ENCODE results near the gene TBC1D20. TPM values are rescaled to one million over a fixed set of nuclear protein-coding genes. Genes with fewer than 3 reads are reported as not detected.

TBC1D20 gene
- total and polyA plus RNA-seq, 3 donors from 2014 or later, result 43.5 to 52.6 (median 45.7) TPM

DNA sequence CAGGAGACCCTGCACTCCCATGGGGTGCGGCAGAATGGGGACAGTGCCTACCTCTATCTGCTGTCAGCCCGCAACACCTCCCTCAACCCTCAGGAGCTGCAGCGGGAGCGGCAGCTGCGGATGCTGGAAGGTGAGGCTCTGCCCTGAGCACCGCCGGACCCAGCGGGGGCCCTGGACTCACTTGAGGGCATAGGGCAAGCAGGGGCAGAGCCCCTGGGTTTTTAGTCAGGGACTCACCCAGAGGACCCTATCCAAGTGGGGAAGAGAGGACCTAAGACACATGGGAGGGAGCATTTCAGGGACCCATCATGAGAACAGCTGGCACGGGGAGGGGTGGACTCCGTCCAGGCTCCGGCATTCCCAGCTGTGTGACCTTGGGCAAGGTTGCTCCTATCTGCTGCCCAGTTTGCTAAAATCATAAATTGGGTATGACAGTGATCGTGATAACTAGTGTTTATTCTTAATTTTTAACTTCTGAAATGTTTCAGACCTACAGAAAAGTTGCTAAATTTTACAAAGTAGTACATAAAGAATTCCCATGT is 44.5 kb downstream of the TBC1D20 start:
- H3K36me3 ChIP-seq (ENCODE audit: low read depth, missing control alignments), result no peaks in the 10 kb centered on the region
- H3K27ac ChIP-seq, result no peak overlapping the region
- H3K4me3 ChIP-seq, result no peak overlapping the region
- no peaks in the 10 kb centered on the region for H3K27me3 ChIP-seq
- H3K4me1 ChIP-seq, result peaks cover 14% of the 10 kb centered on the region
- intact Hi-C loops (cut with DNase I; ENCODE audit: low total_unique reads), result no loop called here
- TF ChIP-seq, protein P1, sequence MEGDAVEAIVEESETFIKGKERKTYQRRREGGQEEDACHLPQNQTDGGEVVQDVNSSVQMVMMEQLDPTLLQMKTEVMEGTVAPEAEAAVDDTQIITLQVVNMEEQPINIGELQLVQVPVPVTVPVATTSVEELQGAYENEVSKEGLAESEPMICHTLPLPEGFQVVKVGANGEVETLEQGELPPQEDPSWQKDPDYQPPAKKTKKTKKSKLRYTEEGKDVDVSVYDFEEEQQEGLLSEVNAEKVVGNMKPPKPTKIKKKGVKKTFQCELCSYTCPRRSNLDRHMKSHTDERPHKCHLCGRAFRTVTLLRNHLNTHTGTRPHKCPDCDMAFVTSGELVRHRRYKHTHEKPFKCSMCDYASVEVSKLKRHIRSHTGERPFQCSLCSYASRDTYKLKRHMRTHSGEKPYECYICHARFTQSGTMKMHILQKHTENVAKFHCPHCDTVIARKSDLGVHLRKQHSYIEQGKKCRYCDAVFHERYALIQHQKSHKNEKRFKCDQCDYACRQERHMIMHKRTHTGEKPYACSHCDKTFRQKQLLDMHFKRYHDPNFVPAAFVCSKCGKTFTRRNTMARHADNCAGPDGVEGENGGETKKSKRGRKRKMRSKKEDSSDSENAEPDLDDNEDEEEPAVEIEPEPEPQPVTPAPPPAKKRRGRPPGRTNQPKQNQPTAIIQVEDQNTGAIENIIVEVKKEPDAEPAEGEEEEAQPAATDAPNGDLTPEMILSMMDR (IDR thresholded peaks at IDR 0.05), result no peak
- no peak for TF ChIP-seq POLR2A (IDR thresholded peaks at IDR 0.05)
- no peak for DNase-seq
- no peaks in the 10 kb centered on the region for H3K9me3 ChIP-seq
- WGBS, 2 donors, result 50 to 54% methylated on average over 12 of the region's 12 CpGs

DNA sequence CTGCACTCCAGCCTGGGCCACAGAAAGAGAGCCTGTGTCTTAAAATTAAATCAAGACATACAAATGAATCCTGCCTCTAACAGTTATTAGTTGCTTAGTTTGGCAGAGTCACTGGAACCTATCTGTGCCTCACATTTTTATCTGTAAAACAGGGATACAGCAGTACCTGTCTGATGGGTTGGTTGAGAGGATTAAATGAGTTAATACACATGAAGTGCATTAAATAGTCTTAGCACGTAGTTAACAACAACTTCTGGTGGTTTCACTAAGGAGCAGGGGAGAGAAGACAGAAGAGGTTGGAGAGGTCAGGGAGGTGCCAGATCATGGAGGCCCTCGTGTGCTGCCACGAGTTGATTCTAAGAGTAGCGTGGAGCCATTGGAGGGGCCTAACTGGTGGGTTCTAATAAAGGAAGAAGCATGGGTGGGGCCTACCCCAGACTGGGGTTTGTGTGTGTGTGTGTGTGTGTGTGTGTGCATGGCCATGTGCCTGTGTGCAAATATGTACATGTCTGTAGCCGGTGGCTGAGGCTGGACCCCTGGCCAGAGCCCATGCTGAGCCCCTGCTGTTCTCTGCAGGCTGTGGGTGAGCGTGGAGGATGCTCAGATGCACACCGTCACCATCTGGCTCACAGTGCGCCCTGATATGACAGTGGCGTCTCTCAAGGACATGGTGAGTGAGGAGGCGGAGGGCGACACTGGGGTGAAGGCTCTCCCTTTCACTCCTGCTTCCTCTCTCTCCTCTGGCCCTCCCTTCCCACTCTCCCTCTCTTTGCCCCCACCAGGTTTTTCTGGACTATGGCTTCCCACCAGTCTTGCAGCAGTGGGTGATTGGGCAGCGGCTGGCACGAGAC is 45.2 kb downstream of the TBC1D20 start:
- Histone ChIP-seq H3K36me3 (ENCODE audit: low read depth, missing control alignments) (no peaks in the 10 kb centered on the region), H3K27me3 (no peaks in the 10 kb centered on the region), H3K27ac (no peak overlapping the region), H3K9me3 (no peaks in the 10 kb centered on the region), H3K4me1 (peaks cover 14% of the 10 kb centered on the region), H3K4me3 (no peak overlapping the region)
- DNase-seq, result peak; percentile 43
- 47 to 53% methylated on average over 8 to 13 of the region's 13 CpGs for WGBS, 2 donors
- TF ChIP-seq POLR2A (IDR thresholded peaks at IDR 0.05), result no peak
- intact Hi-C loops (cut with DNase I; ENCODE audit: low total_unique reads), result no loop called here

DNA sequence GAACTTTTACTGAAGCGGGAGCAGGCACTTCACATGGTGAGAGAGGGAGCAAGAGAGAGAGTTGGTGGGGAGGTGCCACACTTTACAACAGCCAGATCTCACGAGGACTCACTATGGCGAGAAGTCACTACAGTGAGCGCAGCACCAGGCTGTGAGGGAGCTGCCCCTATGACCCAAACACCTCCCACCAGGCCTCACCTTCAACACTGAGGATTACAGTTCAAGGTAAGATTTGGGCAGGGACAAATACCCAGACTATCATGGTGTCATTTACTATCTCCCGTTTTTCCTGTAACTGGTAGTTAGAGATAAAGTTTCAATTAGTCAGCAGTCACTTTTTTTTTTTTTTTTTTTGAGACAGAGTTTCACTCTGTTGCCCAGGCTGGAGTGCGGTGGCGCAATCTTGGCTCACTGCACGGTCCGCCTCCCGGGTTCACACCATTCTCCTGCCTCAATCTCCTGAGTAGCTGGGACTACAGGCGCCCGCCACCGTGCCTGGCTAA is 46.5 kb downstream of the TBC1D20 start:
- no peak for DNase-seq
- no peak overlapping the region for H3K27ac ChIP-seq
- TF ChIP-seq POLR2A (IDR thresholded peaks at IDR 0.05), result no peak
- TF ChIP-seq, protein P1 (IDR thresholded peaks at IDR 0.05), result no peak
- H3K9me3 ChIP-seq, result no peaks in the 10 kb centered on the region
- H3K4me1 ChIP-seq, result peaks cover 14% of the 10 kb centered on the region
- H3K36me3 ChIP-seq (ENCODE audit: low read depth, missing control alignments), result no peaks in the 10 kb centered on the region
- no peak overlapping the region for H3K4me3 ChIP-seq
- intact Hi-C loops (cut with DNase I; ENCODE audit: low total_unique reads), result no loop called here
- 84 to 87% methylated on average over 13 of the region's 13 CpGs for WGBS, 2 donors
- H3K27me3 ChIP-seq, result no peaks in the 10 kb centered on the region

DNA sequence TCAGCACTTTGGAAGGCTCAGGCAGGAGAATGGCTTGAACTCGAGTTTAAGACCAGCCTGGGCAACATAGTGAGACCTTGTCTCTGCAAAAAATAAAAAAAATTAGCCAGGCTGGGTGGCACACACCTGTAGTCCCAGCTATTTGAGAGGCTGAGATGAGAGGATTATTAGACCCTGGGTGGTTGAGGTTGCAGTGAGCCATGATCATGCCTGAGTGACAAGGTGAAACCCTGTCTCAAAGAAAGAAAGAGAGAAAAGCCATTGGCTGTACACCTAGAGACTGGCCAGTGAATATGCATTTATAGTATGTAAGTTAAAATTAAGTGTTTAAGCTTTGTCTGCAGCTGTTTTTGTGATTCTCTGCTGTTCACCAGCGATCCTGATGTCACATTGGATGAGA is 48.2 kb downstream of the TBC1D20 start:
- no peaks in the 10 kb centered on the region for H3K9me3 ChIP-seq
- no peak overlapping the region for H3K27ac ChIP-seq
- intact Hi-C loops (cut with DNase I; ENCODE audit: low total_unique reads), result no loop called here
- TF ChIP-seq, protein P1 (IDR thresholded peaks at IDR 0.05), result no peak
- no peak for TF ChIP-seq POLR2A (IDR thresholded peaks at IDR 0.05)
- no peaks in the 10 kb centered on the region for H3K36me3 ChIP-seq (ENCODE audit: low read depth, missing control alignments)
- no peak overlapping the region for H3K4me3 ChIP-seq
- no peak for DNase-seq
- no peaks in the 10 kb centered on the region for H3K27me3 ChIP-seq
- WGBS, 2 donors, result 81 to 86% methylated on average over 2 of the region's 2 CpGs
- H3K4me1 ChIP-seq, result peaks cover 21% of the 10 kb centered on the region

DNA sequence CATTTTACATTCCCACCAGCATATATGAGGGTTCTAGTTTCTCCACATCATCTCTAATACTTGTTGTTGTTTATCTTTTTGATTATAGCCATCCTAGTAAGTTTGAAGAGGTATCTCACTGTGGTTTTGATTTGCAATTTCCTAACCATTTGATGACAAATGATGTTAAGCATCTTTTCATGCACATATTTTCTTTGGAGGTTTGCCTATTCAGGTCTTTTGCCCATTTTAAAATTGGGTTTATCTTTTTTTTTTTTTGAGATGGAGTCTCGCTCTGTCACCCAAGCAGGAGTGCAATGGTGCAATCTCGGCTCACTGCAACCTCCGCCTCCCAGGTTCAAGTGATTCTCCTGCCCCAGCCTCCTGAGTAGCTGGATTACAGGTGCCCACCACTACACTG is 50.3 kb downstream of the TBC1D20 start:
- WGBS, 2 donors, result 97 to 100% methylated on average over 3 of the region's 3 CpGs
- TF ChIP-seq, protein P1 (IDR thresholded peaks at IDR 0.05), result no peak
- no peak for TF ChIP-seq POLR2A (IDR thresholded peaks at IDR 0.05)
- intact Hi-C loops (cut with DNase I; ENCODE audit: low total_unique reads), result no loop called here

More for the DNA sequence above, 50.3 kb downstream of the TBC1D20 start:
- H3K4me1 ChIP-seq, result peaks cover 15% of the 10 kb centered on the region
- H3K27me3 ChIP-seq, result no peaks in the 10 kb centered on the region
- H3K4me3 ChIP-seq, result no peak overlapping the region
- no peak for DNase-seq
- H3K36me3 ChIP-seq (ENCODE audit: low read depth, missing control alignments), result no peaks in the 10 kb centered on the region
- no peak overlapping the region for H3K27ac ChIP-seq
- H3K9me3 ChIP-seq, result no peaks in the 10 kb centered on the region
